HepG2 (cell line): ENCODE data around the gene PSMD1. TPM values are rescaled to one million over a fixed set of nuclear protein-coding genes. Genes with fewer than 3 reads are reported as not detected.

ENCODE experiments used
- EED ChIP-seq: sonication (generic); formaldehyde crosslinking; IDR thresholded peaks from 2 replicates; pipeline ENCODE4 v1.5.0; 2020; ENCODE audit warnings: mild to moderate bottlenecking, missing genetic modification reagents
- ESRRA ChIP-seq: sonication (generic); formaldehyde crosslinking; IDR thresholded peaks from 2 replicates; pipeline ENCODE4 v1.5.1; 2020; ENCODE audit warnings: mild to moderate bottlenecking, low read depth, missing genetic modification reagents
- HMGXB3 ChIP-seq: sonication (generic); formaldehyde crosslinking; IDR thresholded peaks from 2 replicates; pipeline ENCODE4 v1.4.0; 2020; ENCODE audit warnings: missing genetic modification reagents, borderline replicate concordance
- HMGXB4 ChIP-seq, 2 experiments: sonication (generic) in 1 of 2; formaldehyde crosslinking in 1 of 2; IDR thresholded peaks; 2 replicates each; pipeline versions ENCODE4 v1.4.0 to v1.6.1; 2018 to 2020; ENCODE audit warnings: missing genetic modification reagents in 2 of 2, borderline replicate concordance in 1 of 2, low read depth in 1 of 2, mild to moderate bottlenecking in 1 of 2, missing biosample characterization in 1 of 2
- HNRNPUL1 ChIP-seq: fragments of 200-400 bp; formaldehyde crosslinking; IDR thresholded peaks from 2 replicates; pipeline ENCODE4 v1.6.1; 2017; ENCODE audit warnings: low read depth, mild to moderate bottlenecking, low read length, moderate library complexity
- KLF13 ChIP-seq: sonication (generic); formaldehyde crosslinking; IDR thresholded peaks from 2 replicates; pipeline ENCODE4 v1.4.0; 2020; ENCODE audit warnings: mild to moderate bottlenecking, missing genetic modification reagents
- NR2C2 ChIP-seq: sonication (generic); formaldehyde crosslinking; IDR thresholded peaks from 2 replicates; pipeline ENCODE4 v1.4.0; 2020; ENCODE audit warnings: missing genetic modification reagents, mild to moderate bottlenecking, moderate library complexity, borderline replicate concordance
- PHF8 ChIP-seq: sonication (generic); formaldehyde crosslinking; IDR thresholded peaks from 2 replicates; pipeline ENCODE4 v1.5.0; 2020; ENCODE audit warnings: missing genetic modification reagents
- SCMH1 ChIP-seq: sonication (generic); formaldehyde crosslinking; IDR thresholded peaks from 2 replicates; pipeline ENCODE4 v1.9.0; 2021; ENCODE audit warnings: missing genetic modification reagents, mild to moderate bottlenecking, borderline replicate concordance
- SMAD3 ChIP-seq: sonication (generic); formaldehyde crosslinking; IDR thresholded peaks from 2 replicates; pipeline ENCODE4 v1.4.0; 2020; ENCODE audit warnings: missing genetic modification reagents
- SP1 ChIP-seq, 2 experiments: fragments of 450-650 bp in 1 of 2; sonication (generic) in 1 of 2; formaldehyde crosslinking in 1 of 2; IDR thresholded peaks; 2 replicates each; pipeline versions ENCODE4 v1.4.0 to v1.6.1; 2016 to 2020; ENCODE audit warnings: missing genetic modification reagents in 1 of 2
- TSC22D2 ChIP-seq: sonication (generic); formaldehyde crosslinking; IDR thresholded peaks from 2 replicates; pipeline ENCODE4 v1.5.1; 2020; ENCODE audit warnings: missing genetic modification reagents, mild to moderate bottlenecking, borderline replicate concordance
- ZBTB7A ChIP-seq: sonication (generic); formaldehyde crosslinking; IDR thresholded peaks from 2 replicates; pipeline ENCODE4 v1.8.0; 2022; ENCODE audit warnings: mild to moderate bottlenecking, missing genetic modification reagents
- ZIK1 ChIP-seq: sonication (generic); formaldehyde crosslinking; IDR thresholded peaks from 2 replicates; pipeline ENCODE4 v1.5.0; 2020; ENCODE audit warnings: mild to moderate bottlenecking, low read depth, missing genetic modification reagents, borderline replicate concordance
- ZNF121 ChIP-seq: sonication (generic); formaldehyde crosslinking; IDR thresholded peaks from 2 replicates; pipeline ENCODE4 v1.5.0; 2020; ENCODE audit warnings: mild to moderate bottlenecking, missing genetic modification reagents
- ZNF446 ChIP-seq: sonication (generic); formaldehyde crosslinking; IDR thresholded peaks from 2 replicates; pipeline ENCODE4 v1.5.0; 2020; ENCODE audit warnings: mild to moderate bottlenecking, missing genetic modification reagents
- ZNF557 ChIP-seq: sonication (generic); formaldehyde crosslinking; IDR thresholded peaks from 2 replicates; pipeline ENCODE4 v1.4.0; 2020; ENCODE audit warnings: missing genetic modification reagents
- ZNF660 ChIP-seq: sonication (generic); formaldehyde crosslinking; IDR thresholded peaks from 2 replicates; pipeline ENCODE4 v1.5.1; 2020; ENCODE audit warnings: mild to moderate bottlenecking, low read depth, missing genetic modification reagents, borderline replicate concordance
- ZNF816 ChIP-seq: sonication (generic); formaldehyde crosslinking; IDR thresholded peaks from 2 replicates; pipeline ENCODE4 v1.8.0; 2022; ENCODE audit warnings: missing genetic modification reagents, mild to moderate bottlenecking, borderline replicate concordance
- polyA plus RNA-seq, 8 experiments: library from polyadenylated mRNA; depleted of rRNA in 3 of 8; stranded (reverse) in 7 of 8; unstranded in 1 of 8; fragments of >200 nt; fragmentation: Illumina TruSeq in 4 of 8; extraction: Trizol in 4 of 8; gene quantifications; 2 replicates each; pipeline versions ENCODE4 v1.2.1 to v1.2.3, GENCODE V29; 2011 to 2016; ENCODE audit warnings: low read depth in 4 of 8, missing spikeins in 1 of 8, mixed read lengths in 1 of 8; ENCODE audit not compliant: insufficient read depth in 1 of 8
- total RNA-seq, 5 experiments: library from RNA; depleted of rRNA; stranded (reverse); fragments of >200 nt; fragmentation: Illumina TruSeq; extraction: Trizol; gene quantifications; 2 replicates each; pipeline ENCODE4 v1.2.3, GENCODE V29; 2016; ENCODE audit warnings: low read depth in 1 of 5
- TF ChIP-seq, protein P1 (sequence below): sonication (generic); formaldehyde crosslinking; IDR thresholded peaks from 2 replicates; pipeline ENCODE4 v1.4.0; 2020; ENCODE audit warnings: missing genetic modification reagents
- TF ChIP-seq, protein P2 (sequence below): sonication (generic); formaldehyde crosslinking; IDR thresholded peaks from 2 replicates; pipeline ENCODE4 v1.5.0; 2020; ENCODE audit warnings: missing genetic modification reagents, mild to moderate bottlenecking, borderline replicate concordance

PSMD1 gene
- total and polyA plus RNA-seq, 2 of the 13 experiments (the other 11 are each of a cell fraction or from before 2014, with no cell fraction given): 136 to 191 TPM

DNA sequence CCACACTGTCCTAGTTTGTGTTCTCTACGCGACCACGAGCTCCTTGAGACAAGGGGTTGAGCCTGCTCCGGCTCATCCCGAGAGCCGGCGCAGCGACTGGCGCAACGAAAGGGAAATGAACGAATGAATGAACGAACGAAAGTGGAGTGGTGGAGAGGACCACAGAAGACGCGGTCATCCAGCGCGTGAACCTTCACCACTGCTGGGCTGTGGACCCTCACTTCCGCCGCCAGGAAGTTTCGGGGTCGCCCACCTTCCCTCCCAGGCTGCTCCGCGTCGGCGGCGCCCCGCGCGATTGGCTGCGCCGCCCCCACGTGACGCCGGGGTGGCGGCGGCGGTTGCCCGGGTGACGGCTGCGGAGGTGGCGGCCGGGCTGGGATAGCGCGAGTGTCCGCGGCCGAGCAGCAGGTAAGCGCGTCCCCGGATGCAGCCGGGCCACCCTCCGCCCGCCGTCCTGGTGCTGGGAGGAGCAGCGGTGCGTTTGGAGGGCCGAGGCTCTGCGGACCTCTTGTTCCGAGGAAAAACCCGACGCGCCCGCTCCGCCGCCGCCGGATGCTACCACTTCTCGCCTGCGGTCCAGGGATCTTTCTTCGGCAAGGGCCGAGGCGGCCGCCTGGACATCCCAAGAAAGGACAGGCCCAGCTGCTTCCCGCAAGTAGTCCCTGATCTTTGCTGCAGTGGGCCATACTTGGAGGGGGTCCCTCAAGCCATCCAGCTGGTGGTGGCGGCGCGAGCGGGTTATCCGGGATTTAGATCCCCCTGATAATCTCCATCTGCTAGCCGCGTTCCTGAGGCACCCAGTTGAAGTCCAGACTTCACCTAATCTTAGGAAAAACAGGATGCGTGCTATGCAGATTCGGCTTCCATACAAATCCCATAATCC lies 141.9 kb downstream of the PSMD1 start, which contains the start of gene ARMC9 (continued):
- TF ChIP-seq ZNF121 (CRISPR knock-in tag) (0 out of 2 replicates have a peak, but pooled peaks have one; percentile 7), ESRRA (CRISPR knock-in tag) (peak; percentile 44; the same call in 1 of the 2 replicates), HNRNPUL1 (no peak), PHF8 (peak; percentile 94), EED (CRISPR knock-in tag) (peak; percentile 90; the same call in 1 of the 2 replicates), TSC22D2 (CRISPR knock-in tag) (peak; percentile 65; the same call in 1 of the 2 replicates), SMAD3 (peak; percentile 37; the same call in 1 of the 2 replicates), ZIK1 (CRISPR knock-in tag) (peak; percentile 69; the same call in 1 of the 2 replicates), ZBTB7A (CRISPR knock-in tag) (peak; percentile 99), SP1 (IDR thresholded peaks at IDR 0.05) (no peak), SP1 (CRISPR knock-in tag; IDR thresholded peaks at IDR 0.05) (no peak), ZNF557 (CRISPR knock-in tag) (no peak), ZNF816 (CRISPR knock-in tag) (no peak; the same call in 1 of the 2 replicates), NR2C2 (peak; percentile 84), HMGXB3 (CRISPR knock-in tag) (no peak), KLF13 (CRISPR knock-in tag) (no peak), SCMH1 (CRISPR knock-in tag) (no peak), ZNF660 (peak; percentile 39; the same call in 1 of the 2 replicates), HMGXB4 (CRISPR knock-in tag; IDR thresholded peaks at IDR 0.05; ENCODE audit: borderline replicate concordance in 1 of 2, low read depth in 1 of 2) (peak; percentile 40 to 78; a peak in 3 of 4 replicates), ZNF446 (CRISPR knock-in tag) (no peak)
- TF ChIP-seq, protein P1, sequence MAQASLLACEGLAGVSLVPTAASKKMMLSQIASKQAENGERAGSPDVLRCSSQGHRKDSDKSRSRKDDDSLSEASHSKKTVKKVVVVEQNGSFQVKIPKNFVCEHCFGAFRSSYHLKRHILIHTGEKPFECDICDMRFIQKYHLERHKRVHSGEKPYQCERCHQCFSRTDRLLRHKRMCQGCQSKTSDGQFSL (CRISPR knock-in tag): peak; percentile 39; the same call in 1 of the 2 replicates
- TF ChIP-seq, protein P2, sequence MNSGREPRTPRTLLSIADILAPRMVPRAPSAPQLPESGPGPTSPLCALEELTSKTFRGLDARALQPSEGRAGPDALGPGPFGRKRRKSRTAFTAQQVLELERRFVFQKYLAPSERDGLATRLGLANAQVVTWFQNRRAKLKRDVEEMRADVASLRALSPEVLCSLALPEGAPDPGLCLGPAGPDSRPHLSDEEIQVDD (CRISPR knock-in tag): peak; percentile 70
